OCI-LY7 (cell line): ENCODE results near the gene CPTP.

Experiments
- EZH2phosphoT487 ChIP-seq: fragments of 200-600 bp; sonication (generic); IDR thresholded peaks from 2 replicates; pipeline ENCODE4 v1.6.1; 2018; ENCODE audit warnings: low read depth, borderline replicate concordance, mild to moderate bottlenecking, mixed run types, antibody characterized with exemption, low read length, moderate library complexity, mixed read lengths
- TF ChIP-seq, protein P1 (sequence below): fragments of 200-600 bp; sonication (generic); conservative IDR thresholded peaks from 2 replicates; pipeline ENCODE4 v1.5.1; 2014; ENCODE audit warnings: mild to moderate bottlenecking, antibody characterized with exemption, low read length, moderate library complexity, mixed read lengths

DNA sequence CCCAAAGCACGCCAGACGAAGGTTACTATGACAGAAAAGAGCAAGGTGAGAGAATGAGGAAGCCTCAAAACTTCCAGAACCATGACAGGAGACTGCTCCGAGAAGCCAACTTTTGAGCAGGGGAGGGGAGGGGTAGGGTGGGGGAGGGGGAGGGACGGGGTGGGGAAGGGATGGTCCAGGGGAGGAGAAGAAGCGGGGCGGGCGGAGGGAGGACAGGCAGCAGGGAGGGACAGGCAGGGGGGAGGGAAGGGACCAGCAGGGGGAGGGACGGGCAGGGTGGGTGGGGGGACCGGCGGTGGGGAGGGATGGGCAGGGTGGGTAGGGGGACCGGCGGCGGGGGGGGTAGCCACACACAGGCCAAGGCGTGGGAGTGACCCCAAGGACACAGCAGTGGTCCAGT, 2.2 kb upstream of the CPTP start:
- TF ChIP-seq, protein P1, sequence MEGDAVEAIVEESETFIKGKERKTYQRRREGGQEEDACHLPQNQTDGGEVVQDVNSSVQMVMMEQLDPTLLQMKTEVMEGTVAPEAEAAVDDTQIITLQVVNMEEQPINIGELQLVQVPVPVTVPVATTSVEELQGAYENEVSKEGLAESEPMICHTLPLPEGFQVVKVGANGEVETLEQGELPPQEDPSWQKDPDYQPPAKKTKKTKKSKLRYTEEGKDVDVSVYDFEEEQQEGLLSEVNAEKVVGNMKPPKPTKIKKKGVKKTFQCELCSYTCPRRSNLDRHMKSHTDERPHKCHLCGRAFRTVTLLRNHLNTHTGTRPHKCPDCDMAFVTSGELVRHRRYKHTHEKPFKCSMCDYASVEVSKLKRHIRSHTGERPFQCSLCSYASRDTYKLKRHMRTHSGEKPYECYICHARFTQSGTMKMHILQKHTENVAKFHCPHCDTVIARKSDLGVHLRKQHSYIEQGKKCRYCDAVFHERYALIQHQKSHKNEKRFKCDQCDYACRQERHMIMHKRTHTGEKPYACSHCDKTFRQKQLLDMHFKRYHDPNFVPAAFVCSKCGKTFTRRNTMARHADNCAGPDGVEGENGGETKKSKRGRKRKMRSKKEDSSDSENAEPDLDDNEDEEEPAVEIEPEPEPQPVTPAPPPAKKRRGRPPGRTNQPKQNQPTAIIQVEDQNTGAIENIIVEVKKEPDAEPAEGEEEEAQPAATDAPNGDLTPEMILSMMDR: no peak
- TF ChIP-seq EZH2phosphoT487: no peak
